ENCODE measurements around the gene SCT.

The SCT gene

GRCh38 chr11:628056-628455, 1.1 kb upstream of the SCT start:
- ATAC-seq, result no peak; the same call in 2 of the 3 replicates
- no peak for TF ChIP-seq ZC3H10 (CRISPR knock-in tag; IDR thresholded peaks at IDR 0.05)
- TF ChIP-seq ESRRG (CRISPR knock-in tag; IDR thresholded peaks at IDR 0.05), result no peak

- TF ChIP-seq ZNF70 (CRISPR knock-in tag; IDR thresholded peaks at IDR 0.05), result no peak
- TF ChIP-seq PPARA (CRISPR knock-in tag; IDR thresholded peaks at IDR 0.05; ENCODE audit: borderline replicate concordance), result no peak
- TF ChIP-seq TCF4 (CRISPR knock-in tag; IDR thresholded peaks at IDR 0.05; ENCODE audit: borderline replicate concordance), result no peak
- TF ChIP-seq CSRNP3 (CRISPR knock-in tag; IDR thresholded peaks at IDR 0.05), result no peak
- TF ChIP-seq POU6F1 (CRISPR knock-in tag; IDR thresholded peaks at IDR 0.05; ENCODE audit: borderline replicate concordance, low read depth), result no peak
- TF ChIP-seq ZNF8 (CRISPR knock-in tag; IDR thresholded peaks at IDR 0.05), result no peak
- TF ChIP-seq SNAI2 (CRISPR knock-in tag; IDR thresholded peaks at IDR 0.05), result no peak
- no peak for TF ChIP-seq ESRRG (CRISPR knock-in tag; IDR thresholded peaks at IDR 0.05)
- no peak for TF ChIP-seq OSR1 (CRISPR knock-in tag; IDR thresholded peaks at IDR 0.05)
- TF ChIP-seq TOX (CRISPR knock-in tag; IDR thresholded peaks at IDR 0.05; ENCODE audit: borderline replicate concordance), result no peak
- TF ChIP-seq GLIS3 (CRISPR knock-in tag; IDR thresholded peaks at IDR 0.05), result no peak
- TF ChIP-seq ARNTL (CRISPR knock-in tag; IDR thresholded peaks at IDR 0.05; ENCODE audit: borderline replicate concordance, low read depth), result no peak
- no peak for TF ChIP-seq ZFP3 (CRISPR knock-in tag; IDR thresholded peaks at IDR 0.05)
- no peak for TF ChIP-seq ISL1 (CRISPR knock-in tag; IDR thresholded peaks at IDR 0.05)
- no peak for TF ChIP-seq RARB (CRISPR knock-in tag; IDR thresholded peaks at IDR 0.05)
- no peak for TF ChIP-seq TSHZ2 (CRISPR knock-in tag; IDR thresholded peaks at IDR 0.05)
- TF ChIP-seq CSDC2 (CRISPR knock-in tag; IDR thresholded peaks at IDR 0.05), result no peak
- no peak for TF ChIP-seq ZFP30 (CRISPR knock-in tag; IDR thresholded peaks at IDR 0.05)
- no peak for ATAC-seq
Measured at GRCh38 chr11:627308-627576, 261 bp upstream of the SCT start.

- ATAC-seq, result no peak
Measured at GRCh38 chr11:625636-626268, 1.2 kb downstream of the SCT start.

GRCh38 chr11:624705-625635, 2.0 kb downstream of the SCT start, which contains the start of gene CDHR5:
CDHR5 (minus strand) TSS chr11:624955; CDS start chr11:624902, 53 bp downstream.
- no peak; the same call in 2 of the 3 replicates for ATAC-seq
- TF ChIP-seq ZC3H10 (CRISPR knock-in tag; IDR thresholded peaks at IDR 0.05) (no peak), SNAI2 (CRISPR knock-in tag; IDR thresholded peaks at IDR 0.05) (no peak), ZFP30 (CRISPR knock-in tag; IDR thresholded peaks at IDR 0.05) (no peak), TOX (CRISPR knock-in tag; IDR thresholded peaks at IDR 0.05; ENCODE audit: borderline replicate concordance) (no peak), GLIS3 (CRISPR knock-in tag; IDR thresholded peaks at IDR 0.05) (no peak), TSHZ2 (CRISPR knock-in tag; IDR thresholded peaks at IDR 0.05) (no peak), ZNF565 (CRISPR knock-in tag; conservative IDR thresholded peaks at IDR 0.05; ENCODE audit: low read depth) (no peak), CREB5 (CRISPR knock-in tag; IDR thresholded peaks at IDR 0.05; ENCODE audit: low read depth) (no peak), CSDC2 (CRISPR knock-in tag; IDR thresholded peaks at IDR 0.05) (no peak), BACH2 (CRISPR knock-in tag; IDR thresholded peaks at IDR 0.05; ENCODE audit: borderline replicate concordance) (no peak), PPARA (CRISPR knock-in tag; IDR thresholded peaks at IDR 0.05; ENCODE audit: borderline replicate concordance) (no peak), ESRRG (CRISPR knock-in tag; IDR thresholded peaks at IDR 0.05) (no peak), ZFP3 (CRISPR knock-in tag; IDR thresholded peaks at IDR 0.05) (no peak), POU6F1 (CRISPR knock-in tag; IDR thresholded peaks at IDR 0.05; ENCODE audit: borderline replicate concordance, low read depth) (no peak)

More at GRCh38 chr11:625636-626268, 1.2 kb downstream of the SCT start:
- TF ChIP-seq TOX (CRISPR knock-in tag; IDR thresholded peaks at IDR 0.05; ENCODE audit: borderline replicate concordance), result no peak
- TF ChIP-seq ZNF70 (CRISPR knock-in tag; IDR thresholded peaks at IDR 0.05), result no peak

Data from SK-N-SH treated with all-trans-retinoic acid at 6 μM for 48 hours (cell line).